Measurements from ENCODE around the gene RNF115.

DNA sequence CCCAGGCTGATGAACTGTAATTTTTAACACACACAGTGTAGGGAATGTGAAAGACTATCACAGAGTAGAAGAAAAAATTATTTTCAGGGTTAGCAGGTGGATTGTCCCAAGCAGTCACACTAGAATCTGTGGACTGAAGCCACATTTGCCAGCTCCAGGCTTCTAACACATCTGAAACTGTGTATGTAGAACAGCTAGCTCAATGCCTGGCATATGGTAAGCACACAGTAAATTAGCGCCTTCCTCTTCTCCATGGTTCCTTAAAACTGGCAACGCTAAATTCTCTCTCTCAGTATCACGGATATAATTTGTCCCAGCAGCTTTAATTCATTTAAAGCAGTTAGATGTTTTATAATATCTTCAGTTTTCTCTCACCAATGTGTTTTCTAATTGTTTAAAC lies 19.1 kb upstream of the RNF115 start:
- TF ChIP-seq, protein P1, sequence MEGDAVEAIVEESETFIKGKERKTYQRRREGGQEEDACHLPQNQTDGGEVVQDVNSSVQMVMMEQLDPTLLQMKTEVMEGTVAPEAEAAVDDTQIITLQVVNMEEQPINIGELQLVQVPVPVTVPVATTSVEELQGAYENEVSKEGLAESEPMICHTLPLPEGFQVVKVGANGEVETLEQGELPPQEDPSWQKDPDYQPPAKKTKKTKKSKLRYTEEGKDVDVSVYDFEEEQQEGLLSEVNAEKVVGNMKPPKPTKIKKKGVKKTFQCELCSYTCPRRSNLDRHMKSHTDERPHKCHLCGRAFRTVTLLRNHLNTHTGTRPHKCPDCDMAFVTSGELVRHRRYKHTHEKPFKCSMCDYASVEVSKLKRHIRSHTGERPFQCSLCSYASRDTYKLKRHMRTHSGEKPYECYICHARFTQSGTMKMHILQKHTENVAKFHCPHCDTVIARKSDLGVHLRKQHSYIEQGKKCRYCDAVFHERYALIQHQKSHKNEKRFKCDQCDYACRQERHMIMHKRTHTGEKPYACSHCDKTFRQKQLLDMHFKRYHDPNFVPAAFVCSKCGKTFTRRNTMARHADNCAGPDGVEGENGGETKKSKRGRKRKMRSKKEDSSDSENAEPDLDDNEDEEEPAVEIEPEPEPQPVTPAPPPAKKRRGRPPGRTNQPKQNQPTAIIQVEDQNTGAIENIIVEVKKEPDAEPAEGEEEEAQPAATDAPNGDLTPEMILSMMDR (conservative IDR thresholded peaks at IDR 0.05; ENCODE audit: low read depth, low read length): no peak
- no peak for TF ChIP-seq EZH2 (IDR thresholded peaks at IDR 0.05; ENCODE audit: low read length, unreplicated experiment)

Measured in PC-3 (cell line).